Measurements from ENCODE around the gene PYDC2.

The PYDC2 gene

GRCh38 chr3:191444569-191444968 lies 16.4 kb upstream of the PYDC2 start:
- no peak for DNase-seq (ENCODE audit: low read depth)
- no peak overlapping the region for H3K4me3 ChIP-seq (ENCODE audit: low read depth, low read length)
- in situ Hi-C loops (cut with HindIII; ENCODE audit: low sequenced_read_pairs): no loop called here

DNA sequence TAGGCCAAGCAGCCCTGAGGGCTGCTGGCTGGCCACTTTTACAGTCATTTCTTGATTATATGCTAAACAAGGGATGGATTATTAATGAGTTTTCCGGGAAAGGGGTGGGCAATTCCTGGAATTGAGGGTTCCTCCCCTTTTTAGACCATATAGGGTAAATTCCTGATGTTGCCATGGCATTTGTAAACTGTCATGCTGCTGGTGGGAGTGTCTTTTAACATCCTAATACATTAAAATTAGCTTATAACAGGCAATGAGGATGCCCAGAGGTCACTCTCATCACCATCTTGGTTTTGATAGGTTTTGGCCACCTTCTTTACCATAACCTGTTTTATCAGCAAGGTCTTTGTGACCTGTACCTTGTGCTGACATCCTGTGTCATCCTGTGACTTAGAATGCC lies 11.7 kb upstream of the PYDC2 start:
- H3K4me3 ChIP-seq (ENCODE audit: low read depth, low read length): no peak overlapping the region
- TF ChIP-seq CTCF (IDR thresholded peaks at IDR 0.05; ENCODE audit: low read depth, low read length, missing control alignments): no peak
- DNase-seq (ENCODE audit: low read depth): no peak
- in situ Hi-C loops (cut with HindIII; ENCODE audit: low sequenced_read_pairs): no loop called here

More at GRCh38 chr3:191444569-191444968, 16.4 kb upstream of the PYDC2 start:
- no peak for TF ChIP-seq CTCF (IDR thresholded peaks at IDR 0.05; ENCODE audit: low read depth, low read length, missing control alignments)

GRCh38 chr3:191455257-191455952 lies 5.6 kb upstream of the PYDC2 start:
- DNase-seq (ENCODE audit: low read depth): no peak
- in situ Hi-C loops (cut with HindIII; ENCODE audit: low sequenced_read_pairs): no loop called here
- TF ChIP-seq CTCF (IDR thresholded peaks at IDR 0.05; ENCODE audit: low read depth, low read length, missing control alignments): no peak
- H3K4me3 ChIP-seq (ENCODE audit: low read depth, low read length): no peak overlapping the region

- no peak overlapping the region for H3K4me3 ChIP-seq (ENCODE audit: low read depth, low read length)
- no peak for TF ChIP-seq CTCF (IDR thresholded peaks at IDR 0.05; ENCODE audit: low read depth, low read length, missing control alignments)
- in situ Hi-C loops (cut with HindIII; ENCODE audit: low sequenced_read_pairs): no loop called here
- DNase-seq (ENCODE audit: low read depth): no peak
Measured at GRCh38 chr3:191460360-191460759, 603 bp upstream of the PYDC2 start.

DNA sequence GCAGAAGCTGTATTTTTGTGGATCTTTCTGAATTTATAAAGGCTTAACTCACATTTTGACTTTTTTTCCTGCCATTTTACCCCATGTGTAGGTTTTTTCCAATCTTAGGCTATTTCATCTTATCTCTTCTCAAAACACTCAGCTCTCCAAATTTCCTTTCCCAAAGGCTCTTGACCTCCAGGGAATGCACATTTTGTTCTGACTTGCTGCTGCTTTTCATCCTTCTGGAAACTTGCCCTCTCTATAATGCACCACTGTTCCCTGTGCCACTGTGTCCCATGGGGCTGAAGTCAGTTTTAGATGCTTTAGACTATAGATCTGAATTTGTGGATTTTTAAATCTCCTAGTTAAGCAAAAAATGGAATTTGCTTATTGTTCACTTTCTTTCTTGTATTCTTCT lies 9.1 kb downstream of the PYDC2 start:
- H3K4me3 ChIP-seq (ENCODE audit: low read depth, low read length): no peak overlapping the region
- in situ Hi-C loops (cut with HindIII; ENCODE audit: low sequenced_read_pairs): no loop called here
- no peak for DNase-seq (ENCODE audit: low read depth)
- no peak for TF ChIP-seq CTCF (IDR thresholded peaks at IDR 0.05; ENCODE audit: low read depth, low read length, missing control alignments)

GRCh38 chr3:191470545-191470944 lies 9.6 kb downstream of the PYDC2 start:
- no peak for DNase-seq (ENCODE audit: low read depth)
- no peak for TF ChIP-seq CTCF (IDR thresholded peaks at IDR 0.05; ENCODE audit: low read depth, low read length, missing control alignments)
- in situ Hi-C loops (cut with HindIII; ENCODE audit: low sequenced_read_pairs): no loop called here
- no peak overlapping the region for H3K4me3 ChIP-seq (ENCODE audit: low read depth, low read length)
